ENCODE data around the gene SLC38A9.
A peak's percentile ranks its signal among the peaks of the same experiment; 100 is the strongest.
"Not testable (repeated sequence)": the region's sequence is repeated elsewhere in the genome, so short reads cannot be mapped to it uniquely, and the experiment has no call there.

The SLC38A9 gene

DNA sequence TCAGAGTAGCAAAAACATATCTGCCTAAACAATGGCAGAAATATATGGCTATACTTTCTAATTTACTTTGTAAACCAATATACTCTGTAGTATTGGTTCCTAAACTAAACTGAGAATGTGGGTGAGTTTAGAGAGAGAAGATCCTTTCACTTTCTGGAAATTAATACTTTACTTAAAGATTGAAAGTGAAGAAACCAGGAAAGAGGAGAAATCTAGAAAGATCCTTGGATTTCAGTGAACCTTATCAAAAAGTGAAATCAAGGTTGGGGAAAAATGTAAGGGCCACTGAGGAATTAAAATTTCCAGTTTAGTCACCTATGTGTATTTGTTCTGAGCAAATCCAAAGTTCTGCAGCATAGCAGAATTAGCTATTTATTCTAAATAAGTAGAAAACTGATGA lies 5.9 kb downstream of the SLC38A9 start:
- no peak for DNase-seq (ENCODE audit: low spot score)

DNA sequence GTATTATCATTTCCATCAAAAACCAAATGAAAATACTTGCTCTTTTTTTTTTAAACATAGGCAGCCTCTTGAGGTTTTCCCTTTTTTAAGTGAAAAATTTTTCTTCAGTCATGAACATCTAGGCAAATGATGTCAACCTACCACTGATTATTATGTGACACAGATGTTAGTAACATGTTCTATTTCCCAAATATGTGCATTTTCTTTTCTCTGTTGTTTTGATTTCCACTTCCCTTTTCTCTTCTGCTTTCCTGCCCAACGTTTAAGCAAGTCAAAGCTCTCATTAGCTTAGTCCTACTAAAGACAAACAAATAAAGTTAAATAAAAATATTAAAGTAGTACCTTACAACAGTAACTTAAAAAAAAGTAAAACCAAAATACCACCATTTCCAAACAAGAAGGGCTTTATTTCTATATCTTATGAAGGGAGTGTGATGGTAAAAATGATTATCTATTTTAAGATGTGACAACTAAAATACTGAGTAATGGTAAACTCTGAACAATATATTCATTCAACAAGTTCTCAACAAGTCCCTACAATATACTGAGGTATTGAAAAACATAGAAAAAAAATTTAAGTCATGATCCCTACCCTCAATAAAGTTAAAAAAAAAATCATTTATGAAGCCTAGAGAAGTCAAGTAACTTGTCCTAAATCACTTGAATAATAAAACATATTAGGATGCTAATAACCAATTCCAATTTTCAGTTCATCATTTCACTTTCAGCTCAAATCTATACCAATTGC lies 9.4 kb downstream of the SLC38A9 start:
- no peak for DNase-seq (ENCODE audit: low spot score)

DNA sequence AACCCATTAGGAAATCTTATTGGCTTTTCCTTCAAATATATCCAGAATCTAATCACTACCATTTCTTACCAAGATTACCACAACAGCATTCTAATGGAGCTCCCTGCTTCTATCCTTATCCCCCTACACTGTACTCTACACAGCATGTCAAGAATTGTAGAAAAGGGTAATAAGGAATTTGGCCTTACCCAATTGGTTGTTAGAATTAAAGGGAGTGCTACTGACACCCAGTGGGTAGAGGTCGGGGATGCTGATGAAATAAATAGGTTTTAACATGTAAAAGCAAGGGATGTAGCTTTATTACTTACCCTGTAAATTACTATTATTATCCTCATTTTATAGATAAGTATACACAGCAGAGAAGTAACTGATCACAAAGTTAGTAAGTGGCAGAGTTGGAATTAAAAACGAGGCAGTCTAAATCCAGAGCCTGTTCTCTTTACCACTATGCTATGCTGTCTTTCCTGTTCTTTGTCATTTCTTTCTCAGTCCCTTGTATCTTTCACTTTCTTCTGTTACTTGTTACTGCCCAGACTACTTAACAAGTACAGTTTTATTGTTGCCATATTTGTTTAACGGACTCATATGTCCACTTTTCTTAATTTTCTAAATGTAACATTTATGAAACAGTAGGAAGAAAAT lies 10.5 kb downstream of the SLC38A9 start:
- no peak for DNase-seq (ENCODE audit: low spot score)

DNA sequence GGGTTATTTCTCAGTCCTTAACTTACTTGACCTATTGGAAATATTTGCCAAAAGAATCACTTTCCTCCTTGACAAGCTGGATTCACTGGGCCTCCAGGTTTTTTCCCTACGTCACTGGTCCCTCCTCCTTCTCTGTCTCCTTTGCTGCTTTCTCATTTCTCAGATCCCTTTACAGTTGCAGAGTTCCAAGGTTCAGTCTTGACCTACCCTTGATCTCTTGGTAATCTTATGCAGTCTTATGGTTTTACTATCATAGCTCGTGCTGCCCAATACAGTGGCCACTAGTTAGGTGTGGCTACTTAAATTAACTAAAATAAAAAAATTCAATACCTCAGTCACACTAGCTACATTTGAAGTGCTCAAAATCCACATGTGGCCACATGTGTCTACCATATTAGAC lies 11.4 kb downstream of the SLC38A9 start:
- no peak for DNase-seq (ENCODE audit: low spot score)

DNA sequence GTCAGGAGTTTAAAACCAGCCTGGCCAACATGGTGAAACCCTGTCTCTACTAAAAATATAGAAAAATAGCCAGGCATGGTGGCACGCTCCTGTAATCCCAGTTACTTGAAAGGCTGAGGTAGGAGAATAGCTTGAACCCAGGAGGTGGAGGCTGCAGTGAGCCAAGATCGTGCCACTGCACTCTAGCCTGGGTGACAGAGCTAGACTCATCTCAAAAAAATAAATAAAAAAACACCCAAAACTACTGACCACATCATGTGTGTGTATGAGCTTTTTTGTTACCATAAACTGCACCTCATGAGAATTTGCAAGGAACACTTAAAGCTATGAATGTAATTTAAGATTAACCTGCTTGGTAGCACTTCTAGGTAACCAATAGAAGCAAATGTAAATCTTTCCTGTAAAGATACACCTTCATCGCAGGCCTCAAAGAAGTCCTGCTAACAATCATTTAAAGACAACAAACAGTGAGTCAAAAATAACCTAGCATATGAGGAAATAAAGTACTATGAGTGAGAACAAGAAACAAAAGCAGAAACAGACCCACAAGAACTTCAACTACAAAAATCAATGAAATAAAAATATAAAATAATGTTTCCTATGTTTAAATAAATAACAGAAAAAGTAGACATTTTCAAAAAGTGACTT lies 13.0 kb downstream of the SLC38A9 start:
- DNase-seq (ENCODE audit: low spot score) = no peak

DNA sequence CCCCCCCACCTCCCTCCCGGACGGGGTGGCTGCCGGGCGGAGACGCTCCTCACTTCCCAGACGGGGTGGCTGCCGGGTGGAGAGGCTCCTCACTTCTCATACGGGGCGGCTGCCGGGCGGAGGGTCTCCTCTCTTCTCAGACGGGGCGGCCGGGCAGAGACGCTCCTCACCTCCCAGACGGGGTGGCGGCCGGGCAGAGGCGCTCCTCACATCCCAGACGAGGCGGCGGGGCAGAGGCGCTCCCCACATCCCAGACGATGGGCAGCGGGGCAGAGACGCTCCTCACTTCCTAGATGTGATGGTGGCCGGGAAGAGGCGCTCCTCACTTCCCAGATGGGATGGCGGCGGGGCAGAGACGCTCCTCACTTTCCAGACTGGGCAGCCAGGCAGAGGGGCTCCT lies 15.4 kb downstream of the SLC38A9 start:
- DNase-seq (ENCODE audit: low spot score) = not testable (repeated sequence)

DNA sequence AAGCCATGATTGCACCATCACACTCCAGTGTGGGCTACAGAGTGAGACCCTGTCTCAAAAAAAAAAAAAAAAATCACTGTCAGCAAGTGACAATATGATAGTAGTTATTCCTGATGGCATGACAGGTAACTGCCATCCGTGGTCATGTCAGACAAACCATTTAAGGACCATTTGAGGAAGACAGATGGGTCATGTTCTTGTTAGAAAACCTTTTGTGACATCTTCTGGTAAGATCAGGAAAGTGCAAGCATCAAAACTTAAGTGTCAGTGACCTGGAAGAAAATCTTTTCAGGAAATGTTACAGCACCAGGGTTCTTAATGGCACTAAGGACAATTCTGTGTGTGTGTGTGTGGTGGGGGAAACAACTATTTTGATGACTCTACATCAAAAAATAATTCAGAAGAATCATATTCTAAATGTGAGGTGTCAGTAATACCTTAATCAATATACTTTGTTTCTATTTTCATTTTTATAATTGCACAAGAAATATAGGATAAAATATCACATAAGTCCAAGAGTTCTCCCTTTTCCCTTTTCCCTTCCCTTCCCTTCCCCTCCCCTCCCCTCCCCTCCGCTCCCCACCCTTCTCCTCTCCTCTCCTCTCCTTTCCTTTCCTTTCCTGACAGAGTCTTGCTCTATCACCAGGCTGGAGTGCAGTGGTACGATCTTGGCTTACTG lies 17.8 kb downstream of the SLC38A9 start:
- no peak for DNase-seq (ENCODE audit: low spot score)

DNA sequence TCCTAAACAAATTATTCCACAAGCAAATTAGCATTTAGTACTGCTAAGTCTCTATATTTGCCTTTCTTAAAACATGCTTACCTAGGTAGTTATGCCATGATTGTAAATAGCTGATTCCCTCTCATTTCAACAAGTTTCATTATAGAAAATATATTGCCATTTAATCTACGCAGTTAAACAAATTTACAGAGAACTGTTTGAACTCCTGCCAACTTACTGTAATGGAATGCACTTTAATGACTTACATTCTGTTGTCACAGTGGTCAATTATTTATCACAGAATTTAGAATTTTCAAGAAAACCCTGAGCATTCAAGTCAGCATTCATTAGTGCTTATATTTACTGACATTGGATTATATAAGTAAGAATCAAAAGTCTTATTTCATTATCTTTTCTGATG lies 19.6 kb downstream of the SLC38A9 start:
- DNase-seq (ENCODE audit: low spot score) = no peak

DNA sequence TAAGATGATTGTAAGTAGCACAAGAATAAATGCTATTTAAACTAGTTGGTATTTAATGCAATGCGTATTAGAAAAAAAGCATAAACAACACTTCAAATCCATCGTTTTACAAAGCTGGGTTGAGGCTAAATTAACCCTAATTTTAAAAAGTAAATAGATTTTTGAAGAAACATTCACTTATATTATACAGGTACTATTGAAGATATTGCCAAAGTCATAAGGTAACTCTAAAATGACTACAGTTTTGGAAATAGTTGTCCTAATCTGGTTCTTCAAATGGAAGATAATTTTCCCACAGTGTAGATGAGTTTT lies 20.1 kb downstream of the SLC38A9 start:
- no peak for DNase-seq (ENCODE audit: low spot score)

DNA sequence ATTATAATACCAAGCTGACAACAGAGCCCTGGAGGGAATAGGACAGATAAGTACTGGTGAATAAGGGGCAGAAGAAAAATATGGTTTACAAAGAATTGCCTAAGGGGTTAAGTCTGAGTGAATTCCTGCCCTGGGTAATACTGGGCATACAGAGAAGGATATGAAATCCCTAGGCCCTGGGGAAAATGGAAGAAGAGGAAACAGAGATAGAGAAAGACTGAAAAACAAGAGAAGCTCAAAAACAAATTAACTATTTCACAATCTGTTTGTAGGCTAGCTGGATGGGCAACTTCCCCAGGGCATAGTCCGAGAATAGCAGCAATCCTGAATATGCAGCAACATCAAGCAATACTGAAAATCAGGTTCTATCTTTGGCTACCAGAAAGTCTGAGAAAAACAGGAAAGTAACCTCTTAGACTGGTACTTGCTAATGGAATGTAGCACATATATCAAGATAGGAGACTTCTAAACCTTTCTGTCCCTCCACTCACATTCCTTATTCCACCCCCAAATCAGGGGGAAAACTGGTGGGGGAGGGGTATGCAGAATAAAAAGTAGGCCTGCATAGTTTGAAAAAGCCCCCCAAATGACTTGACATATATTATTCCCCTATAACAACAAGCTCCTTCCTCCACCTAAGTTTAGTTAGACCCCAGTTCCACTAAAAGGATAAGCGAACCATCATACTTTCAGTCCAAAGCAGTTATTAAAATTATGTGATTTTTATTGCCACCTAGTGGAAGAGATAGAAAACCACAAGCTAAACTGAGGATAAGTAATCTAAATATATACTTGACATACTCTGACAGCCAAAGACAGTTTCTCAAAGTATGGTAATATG lies 20.6 kb downstream of the SLC38A9 start:
- peak; percentile 11 for DNase-seq (ENCODE audit: low spot score)

DNA sequence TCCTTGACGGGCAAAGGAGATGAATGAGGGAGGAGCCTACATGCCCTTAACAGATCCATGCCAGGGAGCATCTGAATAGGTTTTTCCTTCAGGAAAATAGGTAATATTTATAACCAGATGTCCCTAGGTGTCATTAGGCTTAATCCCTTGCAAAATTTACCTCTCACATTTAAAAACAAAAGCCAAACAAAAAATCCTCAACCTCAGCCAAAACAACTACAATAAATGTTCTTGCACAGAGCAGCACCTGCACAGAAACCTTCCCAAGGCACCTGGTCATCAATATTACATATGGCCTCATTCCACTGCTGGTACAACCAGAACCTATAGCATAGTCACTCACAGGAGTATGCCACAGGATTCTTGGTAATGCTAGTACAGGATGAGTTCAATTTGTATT lies 30.1 kb downstream of the SLC38A9 start:
- DNase-seq (ENCODE audit: low spot score) = no peak

DNA sequence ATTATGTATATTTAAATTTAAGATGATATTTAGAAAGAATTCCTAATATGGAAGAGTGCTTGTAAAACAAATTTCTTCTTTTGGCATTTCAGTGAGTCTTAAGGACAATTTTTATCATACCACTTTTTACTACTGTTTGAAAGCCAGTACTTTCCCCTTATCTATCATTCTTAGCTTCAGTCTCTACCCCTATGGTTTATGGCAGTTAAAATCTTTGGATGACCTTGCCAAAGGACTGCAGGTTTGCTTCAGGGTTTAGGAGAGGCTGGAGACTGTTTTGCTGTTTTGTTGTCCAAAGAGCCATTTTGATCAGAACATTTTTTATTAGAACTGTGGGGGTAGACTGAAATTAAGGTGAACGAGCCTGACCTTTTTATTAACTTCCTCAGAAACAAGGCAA lies 30.8 kb downstream of the SLC38A9 start:
- no peak for DNase-seq (ENCODE audit: low spot score)

DNA sequence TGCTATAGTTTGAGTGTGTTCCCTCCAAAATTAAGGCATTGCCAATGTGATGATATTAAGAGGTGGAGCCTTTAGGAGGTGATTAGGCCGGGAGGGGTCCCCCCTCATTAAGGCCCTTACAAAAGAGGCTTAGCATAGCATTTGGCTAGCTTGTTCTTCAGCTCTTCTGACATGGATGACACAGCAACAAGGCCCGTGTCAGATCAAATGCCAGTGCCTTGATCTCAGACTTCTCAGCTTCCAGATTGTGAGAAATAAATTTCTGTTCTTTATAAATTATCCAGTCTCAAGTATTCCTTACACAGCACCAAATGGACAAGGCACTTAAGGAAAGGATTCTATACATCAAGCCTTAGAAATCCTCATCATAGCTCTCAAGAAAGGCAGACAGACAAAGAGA lies 31.8 kb downstream of the SLC38A9 start:
- no peak for DNase-seq (ENCODE audit: low spot score)

DNA sequence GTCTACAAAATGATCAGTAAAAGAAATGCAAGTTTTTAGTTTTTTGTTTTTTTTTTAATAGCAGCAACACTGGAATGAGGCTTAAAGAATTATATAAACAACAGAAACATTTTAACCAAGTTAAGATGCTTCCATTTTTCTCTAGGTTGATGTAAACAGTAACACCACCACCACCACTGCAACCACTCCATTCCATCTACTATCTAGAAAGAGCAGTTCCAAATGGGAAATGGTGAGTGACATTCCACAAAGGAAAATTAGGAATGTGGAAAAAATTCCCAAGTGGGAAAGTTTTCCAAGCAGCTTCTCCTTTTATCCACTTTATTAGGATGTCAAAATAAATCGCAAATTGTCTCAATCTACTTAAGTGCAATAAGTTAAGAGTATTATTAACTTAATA lies 32.6 kb downstream of the SLC38A9 start:
- DNase-seq (ENCODE audit: low spot score) = no peak

DNA sequence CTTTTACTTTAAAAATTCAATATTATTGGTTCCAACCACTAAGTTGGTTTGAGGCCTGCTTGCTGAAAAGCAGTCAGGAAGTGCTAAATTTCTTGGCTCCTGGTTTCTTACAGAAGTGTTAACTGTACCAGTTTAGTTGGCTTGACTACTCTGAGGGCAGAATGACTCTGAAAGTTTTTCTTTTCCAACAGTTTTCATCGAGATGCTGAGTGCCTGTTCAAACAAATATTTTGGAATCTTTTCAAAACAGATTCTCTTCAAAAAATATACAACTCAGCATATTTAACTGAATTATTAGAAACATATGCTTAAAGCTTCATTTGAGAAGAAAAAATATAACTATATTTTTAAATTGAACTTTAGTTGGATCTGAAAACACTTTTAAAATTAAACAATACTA lies 37.0 kb downstream of the SLC38A9 start:
- DNase-seq (ENCODE audit: low spot score) = no peak

DNA sequence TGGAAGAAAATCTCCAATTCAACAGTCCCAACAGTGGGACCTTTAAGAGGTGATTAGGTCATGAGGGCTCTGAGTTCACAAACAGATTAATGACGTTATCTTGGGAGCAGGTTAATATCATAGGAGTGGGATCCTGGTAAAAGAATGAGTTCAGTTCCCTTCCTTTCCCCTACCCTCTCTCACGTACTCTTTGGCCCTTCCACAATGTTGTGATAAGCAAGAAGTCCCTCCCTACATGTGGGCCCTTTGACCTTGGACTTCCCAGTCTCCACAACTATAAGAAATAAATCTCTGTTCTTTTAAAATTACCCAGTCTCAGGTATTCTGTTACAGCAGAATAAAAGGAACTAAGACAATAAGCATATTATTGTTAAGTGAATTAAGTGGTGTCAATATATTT lies 37.8 kb downstream of the SLC38A9 start:
- no peak for DNase-seq (ENCODE audit: low spot score)

DNA sequence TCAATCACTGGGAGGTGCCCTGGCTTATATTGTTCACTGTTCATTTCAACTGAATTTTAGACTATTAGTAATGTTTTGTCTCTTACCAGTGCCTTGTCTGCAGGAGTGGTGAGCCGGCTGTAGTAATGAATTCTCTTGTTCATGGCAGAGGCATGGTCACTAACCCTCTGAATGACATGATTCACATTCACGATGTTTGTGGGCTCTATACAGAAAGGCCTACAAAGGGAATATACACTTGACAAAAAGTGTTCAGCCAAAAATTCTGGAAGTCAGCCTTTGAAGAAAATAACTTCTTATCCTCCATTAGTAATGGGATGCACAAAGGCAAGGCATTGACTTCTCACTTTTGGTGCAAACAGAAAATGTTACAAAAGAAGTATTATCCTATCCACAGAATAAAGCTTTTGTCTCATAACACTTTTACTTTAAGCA lies 39.6 kb downstream of the SLC38A9 start:
- peak; percentile 80 for DNase-seq (ENCODE audit: low spot score)

DNA sequence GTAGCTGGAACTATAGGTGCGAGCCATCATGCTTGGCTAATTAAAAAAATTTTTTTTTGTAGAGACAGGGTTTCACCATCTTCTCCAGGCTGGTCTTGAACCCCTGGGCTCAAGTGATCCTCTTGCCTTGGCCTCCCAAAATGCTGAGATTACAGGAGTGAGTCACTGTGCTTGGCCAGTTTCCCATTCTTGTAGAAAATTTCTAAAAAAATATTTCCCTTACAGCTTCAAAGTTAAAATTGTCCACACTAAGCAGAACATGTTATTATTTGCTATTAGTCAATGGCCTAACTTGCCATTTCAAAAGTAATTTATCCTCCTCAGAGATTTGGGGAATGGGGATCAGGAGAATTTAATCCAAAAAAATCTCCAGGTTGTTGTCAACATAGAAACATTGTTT lies 40.1 kb downstream of the SLC38A9 start:
- no peak for DNase-seq (ENCODE audit: low spot score)

DNA sequence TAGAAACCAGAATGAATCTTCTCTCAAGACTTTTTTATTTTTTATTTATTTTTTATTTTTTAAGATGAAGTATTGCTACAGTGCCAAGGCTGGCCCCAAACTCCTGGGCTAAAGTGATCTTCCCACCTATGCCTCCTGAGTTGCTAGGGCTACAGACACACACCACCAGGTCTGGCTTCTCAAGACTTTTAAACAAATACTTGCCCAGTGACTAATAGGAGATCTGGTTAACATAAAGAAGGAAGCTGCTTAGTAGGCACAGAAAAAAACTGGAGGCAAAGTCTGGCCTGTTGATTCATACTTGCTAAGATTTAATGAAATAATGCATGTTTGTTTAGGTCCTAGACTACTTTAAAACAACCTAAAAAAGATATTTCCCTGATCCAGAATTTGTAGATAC lies 43.8 kb downstream of the SLC38A9 start:
- DNase-seq (ENCODE audit: low spot score) = peak; percentile 30

DNA sequence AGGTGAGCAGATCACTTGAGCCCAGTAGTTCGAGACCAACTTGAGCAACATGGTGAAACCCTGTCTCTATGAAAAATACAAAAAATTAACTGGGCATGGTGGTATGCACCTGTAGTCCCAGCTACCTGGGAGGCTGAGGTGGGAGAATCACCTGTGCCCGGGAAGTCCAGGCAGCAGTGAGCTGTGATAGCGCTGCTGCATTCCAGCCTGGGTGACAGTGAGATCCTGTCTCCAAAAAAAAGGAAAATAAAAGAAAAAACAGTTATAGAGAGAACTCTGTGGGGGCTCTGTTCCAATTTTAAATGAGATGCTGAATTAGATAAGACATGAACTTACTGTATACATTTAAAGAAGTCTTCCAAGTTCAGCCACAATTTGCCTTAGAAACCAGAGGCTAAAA lies 44.2 kb downstream of the SLC38A9 start:
- no peak for DNase-seq (ENCODE audit: low spot score)

DNA sequence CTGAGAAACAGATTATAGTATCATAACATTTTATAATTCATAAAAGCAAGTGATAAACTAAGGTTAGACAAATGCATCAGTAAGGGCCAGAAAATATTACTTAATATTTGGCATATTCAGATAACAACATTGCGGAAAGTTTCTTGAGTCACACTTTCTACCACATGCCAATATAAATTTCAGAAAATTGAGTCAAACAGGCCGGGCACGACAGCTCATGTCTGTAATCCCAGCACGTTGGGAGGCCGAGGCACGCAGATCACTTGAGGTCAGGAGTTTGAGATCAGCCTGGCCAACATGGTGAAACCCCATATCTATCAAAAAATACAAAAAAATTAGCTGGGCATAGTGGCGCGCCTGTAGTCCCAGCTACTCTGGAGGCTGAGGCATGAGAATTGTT lies 47.1 kb downstream of the SLC38A9 start:
- no peak for DNase-seq (ENCODE audit: low spot score)

DNA sequence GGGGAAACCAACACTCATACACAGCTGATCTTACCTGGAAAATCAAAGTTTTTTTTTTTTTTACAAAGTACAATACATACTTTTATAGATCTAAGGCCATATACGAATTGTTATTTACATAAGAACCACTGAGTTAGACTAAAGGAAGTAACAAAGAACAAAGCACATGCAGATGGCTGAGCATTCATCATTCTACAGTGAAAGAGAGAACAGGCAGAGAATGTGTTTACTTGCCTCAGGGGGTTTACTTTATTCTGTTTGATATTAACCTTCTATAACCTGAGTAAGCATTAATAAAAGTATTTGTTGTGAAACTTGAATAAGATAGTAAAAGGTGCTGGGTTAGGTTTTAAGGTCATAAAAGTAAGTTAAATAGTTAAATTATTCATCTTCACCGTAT lies 54.7 kb downstream of the SLC38A9 start:
- DNase-seq (ENCODE audit: low spot score) = no peak
